IgD-negative memory B cell (primary cell): ENCODE data around the gene DCAF11. TPM values are rescaled to one million over a fixed set of nuclear protein-coding genes. Genes with fewer than 3 reads are reported as not detected.

Source experiments
- polyA plus RNA-seq: library from polyadenylated mRNA; unstranded; fragments of 300-500 nt; fragmentation: Illumina TruSeq; gene quantifications from one replicate; pipeline ENCODE4 v1.2.3, GENCODE V29; 2021

Gene DCAF11
- polyA plus RNA-seq, 1 donor from 2014 or later, result 74.5 TPM

Other genes starting within 250 kb of the DCAF11 start
- 29.8 TPM for gene DHRS4, start 161.0 kb upstream of the DCAF11 start, polyA plus RNA-seq
- 14.6 TPM for gene DHRS4L2, start 125.8 kb upstream of the DCAF11 start, polyA plus RNA-seq
- gene CARMIL3, start 62.8 kb upstream of the DCAF11 start, polyA plus RNA-seq, result 0.35 TPM
- gene CPNE6, start 43.2 kb upstream of the DCAF11 start, polyA plus RNA-seq, result not detected
- gene PCK2, start 20.5 kb upstream of the DCAF11 start, polyA plus RNA-seq, result 50.2 TPM
- gene NRL, start 172 bp downstream of the DCAF11 start, polyA plus RNA-seq, result 2.6 TPM
- gene FITM1, start 15.9 kb downstream of the DCAF11 start, polyA plus RNA-seq, result 1.1 TPM
- gene PSME1, start 21.4 kb downstream of the DCAF11 start, polyA plus RNA-seq, result 804 TPM
- 18.2 TPM for gene EMC9, start 26.8 kb downstream of the DCAF11 start, polyA plus RNA-seq
- gene PSME2, start 31.8 kb downstream of the DCAF11 start, polyA plus RNA-seq, result 328 TPM
- 54.3 TPM for gene RNF31, start 32.7 kb downstream of the DCAF11 start, polyA plus RNA-seq
- 136 TPM for gene IRF9, start 46.5 kb downstream of the DCAF11 start, polyA plus RNA-seq
- gene REC8, start 57.3 kb downstream of the DCAF11 start, polyA plus RNA-seq, result 12.5 TPM
- gene IPO4, start 74.0 kb downstream of the DCAF11 start, polyA plus RNA-seq, result 15.8 TPM
- 25.1 TPM for gene TM9SF1, start 80.7 kb downstream of the DCAF11 start, polyA plus RNA-seq
- gene TSSK4, start 90.9 kb downstream of the DCAF11 start, polyA plus RNA-seq, result 0.84 TPM
- 170 TPM for gene CHMP4A, start 98.7 kb downstream of the DCAF11 start, polyA plus RNA-seq
- gene MDP1, start 101.3 kb downstream of the DCAF11 start, polyA plus RNA-seq, result 33.5 TPM
- gene NEDD8, start 117.6 kb downstream of the DCAF11 start, polyA plus RNA-seq, result 273 TPM
- gene GMPR2, start 118.2 kb downstream of the DCAF11 start, polyA plus RNA-seq, result 64.1 TPM
- gene TINF2, start 127.8 kb downstream of the DCAF11 start, polyA plus RNA-seq, result 186 TPM
- not detected for gene TGM1, start 148.4 kb downstream of the DCAF11 start, polyA plus RNA-seq
- gene RABGGTA, start 156.8 kb downstream of the DCAF11 start, polyA plus RNA-seq, result 37.9 TPM
- gene DHRS1, start 185.0 kb downstream of the DCAF11 start, polyA plus RNA-seq, result 27.3 TPM
- 1.6 TPM for gene NOP9, start 185.1 kb downstream of the DCAF11 start, polyA plus RNA-seq
- gene CIDEB, start 193.2 kb downstream of the DCAF11 start, polyA plus RNA-seq, result 19.2 TPM
- 0.97 TPM for gene LTB4R2, start 195.4 kb downstream of the DCAF11 start, polyA plus RNA-seq
- gene LTB4R, start 196.7 kb downstream of the DCAF11 start, polyA plus RNA-seq, result 2.5 TPM
- gene ADCY4, start 220.3 kb downstream of the DCAF11 start, polyA plus RNA-seq, result 0.75 TPM
- 14.8 TPM for gene RIPK3, start 225.2 kb downstream of the DCAF11 start, polyA plus RNA-seq